ENCODE data around the gene PDZK1IP1. TPM values are rescaled to one million over a fixed set of nuclear protein-coding genes. Genes with fewer than 3 reads are reported as not detected.

The PDZK1IP1 gene
- polyA plus RNA-seq, 1 donor from 2014 or later, result not detected

GRCh38 chr1:47232187-47232874, 42.5 kb upstream of the PDZK1IP1 start, which contains the start of gene TAL1:
Gene TAL1, minus strand, starts transcription at chr1:47232225. Its CDS starts 6,337 bp downstream, at chr1:47225888.
- Histone ChIP-seq H3K9me3 (ENCODE audit: low read length) (no peaks in the 10 kb centered on the region), H3K4me2 (ENCODE audit: low read length) (no peak within 1 kb of the TSS), H3K27ac (ENCODE audit: low read length) (no peak within 1 kb of the TSS), H3K27me3 (ENCODE audit: insufficient read depth, low read depth, low read length) (peaks cover 92% of the 10 kb centered on the region), H3K9me2 (ENCODE audit: insufficient read depth, low read length) (no peaks in the 10 kb centered on the region), H3K9ac (ENCODE audit: low read length) (no peak within 1 kb of the TSS), H3K36me3 (ENCODE audit: insufficient read depth, low read length) (no peaks in the 10 kb centered on the region), H3K79me2 (replicated peaks; ENCODE audit: insufficient read depth, low read length) (no peaks in the 10 kb centered on the region), H3K4me3 (ENCODE audit: low read length) (peak within 1 kb of the TSS; percentile 50), H3F3A (ENCODE audit: insufficient read depth, low read length, poor library complexity, severe bottlenecking) (no peaks in the 10 kb centered on the region), H2AFZ (ENCODE audit: low read depth, low read length) (no peak within 1 kb of the TSS), H4K20me1 (ENCODE audit: insufficient read depth) (no peaks in the 10 kb centered on the region)
- TF ChIP-seq POLR2AphosphoS5 (IDR thresholded peaks at IDR 0.05) (no peak), EZH2 (IDR thresholded peaks at IDR 0.05; ENCODE audit: borderline replicate concordance, insufficient read depth, low read length, poor library complexity, severe bottlenecking) (peak; percentile 96)

- peaks cover 97% of the 10 kb centered on the region for H3K27me3 ChIP-seq (ENCODE audit: insufficient read depth, low read depth, low read length)
- no peaks in the 10 kb centered on the region for H3K9me2 ChIP-seq (ENCODE audit: insufficient read depth, low read length)
- no peak overlapping the region for H3K9ac ChIP-seq (ENCODE audit: low read length)
- no peaks in the 10 kb centered on the region for H4K20me1 ChIP-seq (ENCODE audit: insufficient read depth)
- no peaks in the 10 kb centered on the region for H3K36me3 ChIP-seq (ENCODE audit: insufficient read depth, low read length)
- H3K4me3 ChIP-seq (ENCODE audit: low read length), result peak overlapping the region; percentile 50
- H2AFZ ChIP-seq (ENCODE audit: low read depth, low read length), result no peak overlapping the region
- no peak overlapping the region for H3K4me2 ChIP-seq (ENCODE audit: low read length)
- H3K79me2 ChIP-seq (replicated peaks; ENCODE audit: insufficient read depth, low read length), result no peaks in the 10 kb centered on the region
- no peaks in the 10 kb centered on the region for H3F3A ChIP-seq (ENCODE audit: insufficient read depth, low read length, poor library complexity, severe bottlenecking)
- TF ChIP-seq POLR2AphosphoS5 (IDR thresholded peaks at IDR 0.05), result peak; percentile 99
- TF ChIP-seq, protein P1, sequence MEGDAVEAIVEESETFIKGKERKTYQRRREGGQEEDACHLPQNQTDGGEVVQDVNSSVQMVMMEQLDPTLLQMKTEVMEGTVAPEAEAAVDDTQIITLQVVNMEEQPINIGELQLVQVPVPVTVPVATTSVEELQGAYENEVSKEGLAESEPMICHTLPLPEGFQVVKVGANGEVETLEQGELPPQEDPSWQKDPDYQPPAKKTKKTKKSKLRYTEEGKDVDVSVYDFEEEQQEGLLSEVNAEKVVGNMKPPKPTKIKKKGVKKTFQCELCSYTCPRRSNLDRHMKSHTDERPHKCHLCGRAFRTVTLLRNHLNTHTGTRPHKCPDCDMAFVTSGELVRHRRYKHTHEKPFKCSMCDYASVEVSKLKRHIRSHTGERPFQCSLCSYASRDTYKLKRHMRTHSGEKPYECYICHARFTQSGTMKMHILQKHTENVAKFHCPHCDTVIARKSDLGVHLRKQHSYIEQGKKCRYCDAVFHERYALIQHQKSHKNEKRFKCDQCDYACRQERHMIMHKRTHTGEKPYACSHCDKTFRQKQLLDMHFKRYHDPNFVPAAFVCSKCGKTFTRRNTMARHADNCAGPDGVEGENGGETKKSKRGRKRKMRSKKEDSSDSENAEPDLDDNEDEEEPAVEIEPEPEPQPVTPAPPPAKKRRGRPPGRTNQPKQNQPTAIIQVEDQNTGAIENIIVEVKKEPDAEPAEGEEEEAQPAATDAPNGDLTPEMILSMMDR (IDR thresholded peaks at IDR 0.05; ENCODE audit: poor library complexity, severe bottlenecking), result no peak
- H3K27ac ChIP-seq (ENCODE audit: low read length), result no peak overlapping the region
- H3K9me3 ChIP-seq (ENCODE audit: low read length), result no peaks in the 10 kb centered on the region
Measured at GRCh38 chr1:47231301-47232186, 41.7 kb upstream of the PDZK1IP1 start.

- H3K4me3 ChIP-seq (ENCODE audit: low read length), result no peak overlapping the region
- H3K9me2 ChIP-seq (ENCODE audit: insufficient read depth, low read length), result no peaks in the 10 kb centered on the region
- no peak overlapping the region for H2AFZ ChIP-seq (ENCODE audit: low read depth, low read length)
- no peaks in the 10 kb centered on the region for H3K9me3 ChIP-seq (ENCODE audit: low read length)
- H3K36me3 ChIP-seq (ENCODE audit: insufficient read depth, low read length), result no peaks in the 10 kb centered on the region
- no peak overlapping the region for H3K27ac ChIP-seq (ENCODE audit: low read length)
- H4K20me1 ChIP-seq (ENCODE audit: insufficient read depth), result no peaks in the 10 kb centered on the region
- H3F3A ChIP-seq (ENCODE audit: insufficient read depth, low read length, poor library complexity, severe bottlenecking), result no peaks in the 10 kb centered on the region
- no peak overlapping the region for H3K4me2 ChIP-seq (ENCODE audit: low read length)
- TF ChIP-seq EP300 (conservative IDR thresholded peaks at IDR 0.05; ENCODE audit: poor library complexity, severe bottlenecking) (no peak), EZH2 (IDR thresholded peaks at IDR 0.05; ENCODE audit: borderline replicate concordance, insufficient read depth, low read length, poor library complexity, severe bottlenecking) (peak; percentile 79)
- no peaks in the 10 kb centered on the region for H3K79me2 ChIP-seq (replicated peaks; ENCODE audit: insufficient read depth, low read length)
- H3K27me3 ChIP-seq (ENCODE audit: insufficient read depth, low read depth, low read length), result peaks cover 98% of the 10 kb centered on the region
- no peak overlapping the region for H3K9ac ChIP-seq (ENCODE audit: low read length)
Measured at GRCh38 chr1:47230692-47231300, 41.0 kb upstream of the PDZK1IP1 start.

Data from neural cell (in vitro differentiated cells).